ENCODE data around the gene MLLT3.

MLLT3 gene

DNA sequence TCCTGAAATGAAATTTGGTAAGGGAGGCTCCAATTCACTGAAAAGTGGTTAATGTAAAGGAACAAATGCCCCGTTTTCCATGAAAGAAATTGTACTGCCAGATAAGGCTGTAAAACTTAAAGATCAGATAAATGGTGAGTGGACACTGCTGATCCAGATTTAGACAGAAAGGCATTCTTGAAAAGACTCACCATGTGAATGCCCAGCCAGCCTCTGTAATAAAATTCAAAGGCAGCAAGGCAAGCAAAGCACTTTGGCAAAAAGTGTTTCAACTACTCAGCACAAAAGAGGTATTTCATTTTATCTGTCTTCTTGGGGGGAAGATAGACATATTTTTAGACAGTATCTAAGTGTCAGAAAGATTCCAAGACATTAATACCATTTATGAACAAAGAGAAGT, 133.6 kb downstream of the MLLT3 start:
- Histone ChIP-seq H3F3A (ENCODE audit: insufficient read depth, low read length) (no peaks in the 10 kb centered on the region), H3K27me3 (replicated peaks; ENCODE audit: insufficient read depth, low read length) (no peaks in the 10 kb centered on the region), H3K79me2 (ENCODE audit: low read length) (peaks cover 15% of the 10 kb centered on the region; the same call in 1 of the 2 replicates), H3K4me1 (ENCODE audit: low read length) (no peaks in the 10 kb centered on the region), H2AFZ (ENCODE audit: low read length) (no peak overlapping the region), H3K9ac (ENCODE audit: low read length) (no peak overlapping the region), H3K4me2 (ENCODE audit: low read depth, low read length) (no peak overlapping the region), H3K36me3 (replicated peaks; ENCODE audit: insufficient read depth, low read length) (no peaks in the 10 kb centered on the region), H3K9me2 (replicated peaks; ENCODE audit: insufficient read depth, low read length) (no peaks in the 10 kb centered on the region), H3K27ac (ENCODE audit: low read length) (no peak overlapping the region), H4K20me1 (ENCODE audit: insufficient read depth, low read length) (no peaks in the 10 kb centered on the region), H3K4me3 (ENCODE audit: low read length) (no peak overlapping the region), H3K9me3 (replicated peaks; ENCODE audit: insufficient read depth, low read length) (no peaks in the 10 kb centered on the region)
- TF ChIP-seq EZH2 (optimal IDR thresholded peaks at IDR 0.05; ENCODE audit: low read depth, low read length) (no peak), EZH2phosphoT487 (IDR thresholded peaks at IDR 0.05; ENCODE audit: low read length) (no peak)
- TF ChIP-seq, protein P1, sequence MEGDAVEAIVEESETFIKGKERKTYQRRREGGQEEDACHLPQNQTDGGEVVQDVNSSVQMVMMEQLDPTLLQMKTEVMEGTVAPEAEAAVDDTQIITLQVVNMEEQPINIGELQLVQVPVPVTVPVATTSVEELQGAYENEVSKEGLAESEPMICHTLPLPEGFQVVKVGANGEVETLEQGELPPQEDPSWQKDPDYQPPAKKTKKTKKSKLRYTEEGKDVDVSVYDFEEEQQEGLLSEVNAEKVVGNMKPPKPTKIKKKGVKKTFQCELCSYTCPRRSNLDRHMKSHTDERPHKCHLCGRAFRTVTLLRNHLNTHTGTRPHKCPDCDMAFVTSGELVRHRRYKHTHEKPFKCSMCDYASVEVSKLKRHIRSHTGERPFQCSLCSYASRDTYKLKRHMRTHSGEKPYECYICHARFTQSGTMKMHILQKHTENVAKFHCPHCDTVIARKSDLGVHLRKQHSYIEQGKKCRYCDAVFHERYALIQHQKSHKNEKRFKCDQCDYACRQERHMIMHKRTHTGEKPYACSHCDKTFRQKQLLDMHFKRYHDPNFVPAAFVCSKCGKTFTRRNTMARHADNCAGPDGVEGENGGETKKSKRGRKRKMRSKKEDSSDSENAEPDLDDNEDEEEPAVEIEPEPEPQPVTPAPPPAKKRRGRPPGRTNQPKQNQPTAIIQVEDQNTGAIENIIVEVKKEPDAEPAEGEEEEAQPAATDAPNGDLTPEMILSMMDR (IDR thresholded peaks at IDR 0.05; ENCODE audit: low read length), result no peak
- no peak for DNase-seq

DNA sequence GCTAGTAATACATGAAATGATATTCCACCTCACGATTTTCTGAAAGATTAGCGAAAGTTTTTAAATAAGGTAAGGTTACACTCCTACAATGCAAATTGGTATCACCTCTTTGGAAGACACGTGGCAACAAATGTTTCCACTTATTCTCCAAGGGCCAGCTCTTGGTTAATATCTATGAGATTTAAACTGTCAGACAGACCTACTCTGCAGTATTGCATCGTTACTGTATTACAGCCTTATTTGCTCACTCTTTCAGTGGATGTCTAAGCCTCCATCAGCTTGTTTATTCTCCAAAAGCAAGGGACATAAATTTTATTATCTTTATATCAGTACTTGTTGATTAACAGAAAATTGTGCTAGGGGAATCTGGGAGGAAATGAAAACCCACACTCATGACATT, 135.7 kb downstream of the MLLT3 start:
- Histone ChIP-seq H3K9me2 (replicated peaks; ENCODE audit: insufficient read depth, low read length) (no peaks in the 10 kb centered on the region), H3K27ac (ENCODE audit: low read length) (no peak overlapping the region), H3K79me2 (ENCODE audit: low read length) (peaks cover 21% of the 10 kb centered on the region; the same call in 1 of the 2 replicates), H3K9me3 (replicated peaks; ENCODE audit: insufficient read depth, low read length) (no peaks in the 10 kb centered on the region), H4K20me1 (ENCODE audit: insufficient read depth, low read length) (no peaks in the 10 kb centered on the region), H3K36me3 (replicated peaks; ENCODE audit: insufficient read depth, low read length) (no peaks in the 10 kb centered on the region), H3K4me2 (ENCODE audit: low read depth, low read length) (no peak overlapping the region), H3K9ac (ENCODE audit: low read length) (no peak overlapping the region), H2AFZ (ENCODE audit: low read length) (no peak overlapping the region), H3F3A (ENCODE audit: insufficient read depth, low read length) (no peaks in the 10 kb centered on the region), H3K4me3 (ENCODE audit: low read length) (no peak overlapping the region), H3K27me3 (replicated peaks; ENCODE audit: insufficient read depth, low read length) (no peaks in the 10 kb centered on the region), H3K4me1 (ENCODE audit: low read length) (no peaks in the 10 kb centered on the region)
- TF ChIP-seq, protein P1 (IDR thresholded peaks at IDR 0.05; ENCODE audit: low read length), result no peak
- no peak for TF ChIP-seq EZH2phosphoT487 (IDR thresholded peaks at IDR 0.05; ENCODE audit: low read length)
- no peak for TF ChIP-seq EZH2 (optimal IDR thresholded peaks at IDR 0.05; ENCODE audit: low read depth, low read length)
- no peak for DNase-seq

DNA sequence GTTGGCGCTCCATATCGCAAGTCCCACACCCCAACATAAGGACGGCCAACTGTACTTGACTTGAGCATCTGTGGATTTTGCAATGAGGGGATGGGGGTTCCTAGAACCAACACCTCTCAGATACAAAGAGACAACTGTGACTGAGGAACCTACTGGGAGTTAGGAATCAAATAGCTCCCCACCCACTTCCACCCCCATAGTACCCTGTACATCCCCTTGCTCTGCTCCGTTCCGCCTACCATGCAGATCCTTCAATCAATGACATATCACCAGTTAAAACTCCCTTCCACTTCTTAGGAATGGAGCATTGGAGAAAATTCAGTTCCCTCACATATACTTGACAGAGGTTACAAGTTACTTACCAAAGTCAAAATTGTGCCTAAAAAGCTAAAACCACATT, 140.9 kb downstream of the MLLT3 start:
- no peak overlapping the region for H3K4me3 ChIP-seq (ENCODE audit: low read length)
- H3K79me2 ChIP-seq (ENCODE audit: low read length), result peaks cover 23% of the 10 kb centered on the region; the same call in 1 of the 2 replicates
- no peaks in the 10 kb centered on the region for H4K20me1 ChIP-seq (ENCODE audit: insufficient read depth, low read length)
- H3K9me3 ChIP-seq (replicated peaks; ENCODE audit: insufficient read depth, low read length), result no peaks in the 10 kb centered on the region
- no peak overlapping the region for H3K27ac ChIP-seq (ENCODE audit: low read length)
- no peaks in the 10 kb centered on the region for H3K9me2 ChIP-seq (replicated peaks; ENCODE audit: insufficient read depth, low read length)
- H3F3A ChIP-seq (ENCODE audit: insufficient read depth, low read length), result no peaks in the 10 kb centered on the region
- DNase-seq, result no peak
- H3K27me3 ChIP-seq (replicated peaks; ENCODE audit: insufficient read depth, low read length), result no peaks in the 10 kb centered on the region
- no peak for TF ChIP-seq EZH2phosphoT487 (IDR thresholded peaks at IDR 0.05; ENCODE audit: low read length)
- no peak overlapping the region for H3K9ac ChIP-seq (ENCODE audit: low read length)
- no peaks in the 10 kb centered on the region for H3K36me3 ChIP-seq (replicated peaks; ENCODE audit: insufficient read depth, low read length)
- H2AFZ ChIP-seq (ENCODE audit: low read length), result no peak overlapping the region
- H3K4me1 ChIP-seq (ENCODE audit: low read length), result peaks cover 5% of the 10 kb centered on the region; the same call in 1 of the 2 replicates
- no peak overlapping the region for H3K4me2 ChIP-seq (ENCODE audit: low read depth, low read length)

DNA sequence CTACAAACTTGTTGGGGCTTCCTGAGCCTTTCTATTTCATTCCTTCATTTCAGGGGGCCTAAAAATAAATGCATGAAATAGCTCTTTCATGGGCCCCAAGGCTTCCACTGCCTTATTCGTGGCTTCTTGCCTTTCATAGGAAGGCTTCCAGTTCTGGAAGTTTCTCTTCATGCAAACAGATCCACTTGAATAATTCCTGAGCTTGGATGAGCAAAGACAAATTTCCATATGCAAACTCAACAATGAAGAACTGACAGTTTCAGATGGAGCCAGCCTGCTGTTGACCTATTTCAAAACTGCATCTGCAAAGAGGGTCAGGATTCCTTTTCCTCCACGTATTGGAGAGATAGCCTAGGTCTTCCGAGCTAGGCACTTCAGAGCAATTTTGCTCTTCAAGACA, 142.1 kb downstream of the MLLT3 start:
- Histone ChIP-seq H3K4me2 (ENCODE audit: low read depth, low read length) (no peak overlapping the region), H3K27ac (ENCODE audit: low read length) (no peak overlapping the region), H3K9me3 (replicated peaks; ENCODE audit: insufficient read depth, low read length) (no peaks in the 10 kb centered on the region)

More for the DNA sequence above, 142.1 kb downstream of the MLLT3 start:
- peaks cover 31% of the 10 kb centered on the region; the same call in 1 of the 2 replicates for H3K79me2 ChIP-seq (ENCODE audit: low read length)
- no peaks in the 10 kb centered on the region for H4K20me1 ChIP-seq (ENCODE audit: insufficient read depth, low read length)
- no peak overlapping the region for H3K4me3 ChIP-seq (ENCODE audit: low read length)
- H3K27me3 ChIP-seq (replicated peaks; ENCODE audit: insufficient read depth, low read length), result no peaks in the 10 kb centered on the region
- DNase-seq, result no peak
- no peaks in the 10 kb centered on the region for H3K9me2 ChIP-seq (replicated peaks; ENCODE audit: insufficient read depth, low read length)
- no peak overlapping the region for H3K9ac ChIP-seq (ENCODE audit: low read length)
- H3K36me3 ChIP-seq (replicated peaks; ENCODE audit: insufficient read depth, low read length), result no peaks in the 10 kb centered on the region
- TF ChIP-seq EZH2phosphoT487 (IDR thresholded peaks at IDR 0.05; ENCODE audit: low read length) (no peak), EZH2 (optimal IDR thresholded peaks at IDR 0.05; ENCODE audit: low read depth, low read length) (no peak)
- TF ChIP-seq, protein P1 (IDR thresholded peaks at IDR 0.05; ENCODE audit: low read length), result no peak
- no peaks in the 10 kb centered on the region for H3F3A ChIP-seq (ENCODE audit: insufficient read depth, low read length)
- H3K4me1 ChIP-seq (ENCODE audit: low read length), result peaks cover 5% of the 10 kb centered on the region; the same call in 1 of the 2 replicates
- H2AFZ ChIP-seq (ENCODE audit: low read length), result no peak overlapping the region

Measured in MM.1S (cell line).